SK-N-SH treated with all-trans-retinoic acid at 6 μM for 48 hours (cell line): Measurements from ENCODE around the gene TMEM132D.

Experiments used
- ATAC-seq: fragments of 200-7000 bp; cut with Tn5 transposase; 3 replicates; pipeline ENCODE4 v1.9.1; 2020; ENCODE audit warnings: mild to moderate bottlenecking, moderate library complexity
- ARNTL ChIP-seq: fragments of 450-650 bp; formaldehyde crosslinking; IDR thresholded peaks from 2 replicates; pipeline ENCODE4 v1.5.0; 2020; ENCODE audit warnings: low read depth, mild to moderate bottlenecking, moderate library complexity, borderline replicate concordance
- CSDC2 ChIP-seq: fragments of 250-450 bp; sonication (Bioruptor Pico); IDR thresholded peaks from 2 replicates; pipeline ENCODE4 v1.5.0; 2020; ENCODE audit warnings: mild to moderate bottlenecking, moderate library complexity
- ESRRG ChIP-seq: fragments of 250-450 bp; sonication (Bioruptor Pico); IDR thresholded peaks from 2 replicates; pipeline ENCODE4 v1.6.1; 2021; ENCODE audit warnings: mild to moderate bottlenecking
- GLIS3 ChIP-seq: fragments of 250-450 bp; sonication (Bioruptor Pico); IDR thresholded peaks from 2 replicates; pipeline ENCODE4 v1.5.0; 2020; ENCODE audit warnings: mild to moderate bottlenecking, moderate library complexity
- ISL1 ChIP-seq: fragments of 250-450 bp; sonication (Bioruptor Pico); IDR thresholded peaks from 2 replicates; pipeline ENCODE4 v2.1.2; 2022; ENCODE audit warnings: mild to moderate bottlenecking, moderate library complexity
- OSR1 ChIP-seq: fragments of 250-450 bp; sonication (Bioruptor Pico); IDR thresholded peaks from 2 replicates; pipeline ENCODE4 v1.8.0; 2022; ENCODE audit warnings: moderate library complexity, mild to moderate bottlenecking, inconsistent platforms
- PPARA ChIP-seq: fragments of 250-450 bp; sonication (Bioruptor Pico); IDR thresholded peaks from 2 replicates; pipeline ENCODE4 v1.5.0; 2020; ENCODE audit warnings: mild to moderate bottlenecking, borderline replicate concordance
- RARB ChIP-seq: fragments of 250-450 bp; sonication (Bioruptor Pico); IDR thresholded peaks from 2 replicates; pipeline ENCODE4 v1.8.0; 2021; ENCODE audit warnings: mild to moderate bottlenecking, moderate library complexity
- SNAI2 ChIP-seq: fragments of 250-450 bp; sonication (Bioruptor Pico); IDR thresholded peaks from 2 replicates; pipeline ENCODE4 v1.5.0; 2020; ENCODE audit warnings: mild to moderate bottlenecking, moderate library complexity
- TCF4 ChIP-seq: fragments of 250-450 bp; sonication (Bioruptor Pico); IDR thresholded peaks from 2 replicates; pipeline ENCODE4 v1.8.0; 2021; ENCODE audit warnings: mild to moderate bottlenecking, moderate library complexity, borderline replicate concordance
- TOX ChIP-seq: fragments of 250-450 bp; sonication (Bioruptor Pico); IDR thresholded peaks from 2 replicates; pipeline ENCODE4 v1.8.0; 2021; ENCODE audit warnings: mild to moderate bottlenecking, moderate library complexity, borderline replicate concordance
- ZFP3 ChIP-seq: fragments of 250-450 bp; sonication (Bioruptor Pico); IDR thresholded peaks from 2 replicates; pipeline ENCODE4 v1.5.0; 2020; ENCODE audit warnings: mild to moderate bottlenecking, moderate library complexity
- ZFP30 ChIP-seq: fragments of 450-650 bp; formaldehyde crosslinking; IDR thresholded peaks from 2 replicates; pipeline ENCODE4 v1.5.0; 2022; ENCODE audit warnings: mild to moderate bottlenecking, moderate library complexity
- ZNF70 ChIP-seq: fragments of 450-650 bp; formaldehyde crosslinking; IDR thresholded peaks from 2 replicates; pipeline ENCODE4 v1.5.0; 2020; ENCODE audit warnings: mild to moderate bottlenecking, moderate library complexity
- ZNF8 ChIP-seq: fragments of 450-650 bp; formaldehyde crosslinking; IDR thresholded peaks from 2 replicates; pipeline ENCODE4 v1.5.0; 2020; ENCODE audit warnings: mild to moderate bottlenecking, moderate library complexity
- TF ChIP-seq, protein P1 (sequence below): fragments of 250-450 bp; sonication (Bioruptor Pico); IDR thresholded peaks from 2 replicates; pipeline ENCODE4 v1.8.0; 2020; ENCODE audit warnings: mild to moderate bottlenecking, moderate library complexity, borderline replicate concordance
- TF ChIP-seq, protein P2 (sequence below): fragments of 250-450 bp; sonication (Bioruptor Pico); IDR thresholded peaks from 2 replicates; pipeline ENCODE4 v1.5.1; 2020; ENCODE audit warnings: low read depth, mild to moderate bottlenecking, moderate library complexity
- TF ChIP-seq, protein P3 (sequence below): fragments of 250-450 bp; sonication (Bioruptor Pico); IDR thresholded peaks from 2 replicates; pipeline ENCODE4 v1.8.0; 2021; ENCODE audit warnings: low read depth, mild to moderate bottlenecking, moderate library complexity, borderline replicate concordance
- TF ChIP-seq, protein P4 (sequence below): fragments of 250-450 bp; sonication (Bioruptor Pico); IDR thresholded peaks from 2 replicates; pipeline ENCODE4 v1.5.0; 2020; ENCODE audit warnings: mild to moderate bottlenecking, moderate library complexity

Gene TMEM132D

DNA sequence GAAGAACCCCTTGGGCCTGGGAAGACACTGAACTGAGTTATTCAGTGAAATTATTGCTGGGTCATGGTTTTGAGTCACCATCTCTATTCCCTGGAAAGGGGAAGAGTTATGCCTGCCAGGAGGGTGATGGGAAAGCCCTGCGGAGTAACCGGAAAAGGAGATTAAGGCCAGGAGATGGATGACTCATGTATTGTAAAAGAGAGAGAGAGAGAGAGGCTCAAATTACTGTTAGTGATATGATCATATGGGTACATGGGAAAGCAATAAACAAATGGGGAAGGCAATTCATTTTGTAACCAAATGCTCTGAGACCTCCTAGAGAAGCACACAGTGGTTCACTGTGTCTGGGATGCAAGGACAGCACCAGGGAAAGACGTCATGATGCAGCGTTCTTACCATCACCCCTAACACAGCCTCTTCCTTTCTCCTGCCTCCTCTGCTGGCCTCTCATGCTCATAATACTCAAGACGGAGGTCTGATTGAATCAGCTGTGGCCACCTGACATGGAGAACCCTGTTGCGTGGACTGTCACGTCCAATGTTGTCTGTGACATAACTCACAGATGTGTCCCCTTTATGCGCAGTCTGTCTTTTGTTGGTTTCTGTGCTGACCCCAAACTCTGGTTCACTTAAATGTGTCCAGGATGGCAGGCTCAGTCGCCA is 243.7 kb downstream of the TMEM132D start:
- TF ChIP-seq, protein P1, sequence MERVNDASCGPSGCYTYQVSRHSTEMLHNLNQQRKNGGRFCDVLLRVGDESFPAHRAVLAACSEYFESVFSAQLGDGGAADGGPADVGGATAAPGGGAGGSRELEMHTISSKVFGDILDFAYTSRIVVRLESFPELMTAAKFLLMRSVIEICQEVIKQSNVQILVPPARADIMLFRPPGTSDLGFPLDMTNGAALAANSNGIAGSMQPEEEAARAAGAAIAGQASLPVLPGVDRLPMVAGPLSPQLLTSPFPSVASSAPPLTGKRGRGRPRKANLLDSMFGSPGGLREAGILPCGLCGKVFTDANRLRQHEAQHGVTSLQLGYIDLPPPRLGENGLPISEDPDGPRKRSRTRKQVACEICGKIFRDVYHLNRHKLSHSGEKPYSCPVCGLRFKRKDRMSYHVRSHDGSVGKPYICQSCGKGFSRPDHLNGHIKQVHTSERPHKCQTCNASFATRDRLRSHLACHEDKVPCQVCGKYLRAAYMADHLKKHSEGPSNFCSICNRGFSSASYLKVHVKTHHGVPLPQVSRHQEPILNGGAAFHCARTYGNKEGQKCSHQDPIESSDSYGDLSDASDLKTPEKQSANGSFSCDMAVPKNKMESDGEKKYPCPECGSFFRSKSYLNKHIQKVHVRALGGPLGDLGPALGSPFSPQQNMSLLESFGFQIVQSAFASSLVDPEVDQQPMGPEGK (CRISPR knock-in tag) = no peak
- TF ChIP-seq ZNF70 = no peak
- TF ChIP-seq, protein P2, sequence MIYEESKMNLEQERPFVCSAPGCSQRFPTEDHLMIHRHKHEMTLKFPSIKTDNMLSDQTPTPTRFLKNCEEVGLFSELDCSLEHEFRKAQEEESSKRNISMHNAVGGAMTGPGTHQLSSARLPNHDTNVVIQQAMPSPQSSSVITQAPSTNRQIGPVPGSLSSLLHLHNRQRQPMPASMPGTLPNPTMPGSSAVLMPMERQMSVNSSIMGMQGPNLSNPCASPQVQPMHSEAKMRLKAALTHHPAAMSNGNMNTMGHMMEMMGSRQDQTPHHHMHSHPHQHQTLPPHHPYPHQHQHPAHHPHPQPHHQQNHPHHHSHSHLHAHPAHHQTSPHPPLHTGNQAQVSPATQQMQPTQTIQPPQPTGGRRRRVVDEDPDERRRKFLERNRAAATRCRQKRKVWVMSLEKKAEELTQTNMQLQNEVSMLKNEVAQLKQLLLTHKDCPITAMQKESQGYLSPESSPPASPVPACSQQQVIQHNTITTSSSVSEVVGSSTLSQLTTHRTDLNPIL (CRISPR knock-in tag) = no peak
- TF ChIP-seq, protein P3, sequence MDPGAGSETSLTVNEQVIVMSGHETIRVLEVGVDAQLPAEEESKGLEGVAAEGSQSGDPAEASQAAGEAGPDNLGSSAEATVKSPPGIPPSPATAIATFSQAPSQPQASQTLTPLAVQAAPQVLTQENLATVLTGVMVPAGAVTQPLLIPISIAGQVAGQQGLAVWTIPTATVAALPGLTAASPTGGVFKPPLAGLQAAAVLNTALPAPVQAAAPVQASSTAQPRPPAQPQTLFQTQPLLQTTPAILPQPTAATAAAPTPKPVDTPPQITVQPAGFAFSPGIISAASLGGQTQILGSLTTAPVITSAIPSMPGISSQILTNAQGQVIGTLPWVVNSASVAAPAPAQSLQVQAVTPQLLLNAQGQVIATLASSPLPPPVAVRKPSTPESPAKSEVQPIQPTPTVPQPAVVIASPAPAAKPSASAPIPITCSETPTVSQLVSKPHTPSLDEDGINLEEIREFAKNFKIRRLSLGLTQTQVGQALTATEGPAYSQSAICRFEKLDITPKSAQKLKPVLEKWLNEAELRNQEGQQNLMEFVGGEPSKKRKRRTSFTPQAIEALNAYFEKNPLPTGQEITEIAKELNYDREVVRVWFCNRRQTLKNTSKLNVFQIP = no peak
- no peak for TF ChIP-seq ISL1 (CRISPR knock-in tag)
- TF ChIP-seq ZFP3 (CRISPR knock-in tag) = no peak

DNA sequence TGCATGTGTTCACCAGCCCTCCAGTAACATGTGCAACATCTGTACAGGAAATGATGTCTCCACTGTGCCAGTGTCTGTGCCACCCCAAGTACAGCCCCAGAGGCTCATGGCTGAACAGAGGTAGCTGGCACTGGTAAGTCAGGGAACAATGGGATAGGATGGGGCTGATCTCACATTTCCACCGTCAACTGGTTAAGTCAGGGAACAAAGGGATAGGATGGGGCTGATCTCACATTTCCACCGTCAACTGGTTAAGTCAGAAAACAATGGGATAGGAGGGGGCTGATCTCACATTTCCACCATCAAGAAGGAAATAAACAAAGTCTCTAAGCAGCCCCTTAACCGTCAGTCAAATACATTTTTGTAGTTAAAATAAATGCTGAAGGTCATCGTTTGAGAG is 246.6 kb downstream of the TMEM132D start:
- no peak for TF ChIP-seq RARB
- TF ChIP-seq OSR1 (CRISPR knock-in tag) = no peak
- TF ChIP-seq, protein P3 = no peak
- TF ChIP-seq CSDC2 (CRISPR knock-in tag) = no peak
- no peak for ATAC-seq

More for the DNA sequence above, 243.7 kb downstream of the TMEM132D start:
- ATAC-seq = no peak

DNA sequence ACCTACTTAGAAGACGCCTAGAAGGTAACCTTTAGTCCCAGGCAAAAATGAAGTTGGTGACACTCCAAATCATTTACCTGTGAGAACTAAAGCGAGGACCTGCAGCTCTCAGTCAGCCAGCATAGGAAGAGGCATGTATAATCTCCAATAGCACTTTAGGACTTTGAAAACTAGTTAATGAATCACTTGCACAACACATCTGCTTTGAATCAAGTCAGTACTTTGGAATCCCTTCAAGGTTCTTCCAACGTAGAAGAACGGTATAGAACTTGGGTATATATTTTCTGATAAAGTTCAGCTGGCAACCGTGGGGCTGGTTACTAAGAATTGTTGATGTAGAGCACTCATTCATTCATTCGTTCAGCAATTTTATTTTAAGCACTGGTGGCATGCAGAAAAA is 251.9 kb downstream of the TMEM132D start:
- TF ChIP-seq, protein P4, sequence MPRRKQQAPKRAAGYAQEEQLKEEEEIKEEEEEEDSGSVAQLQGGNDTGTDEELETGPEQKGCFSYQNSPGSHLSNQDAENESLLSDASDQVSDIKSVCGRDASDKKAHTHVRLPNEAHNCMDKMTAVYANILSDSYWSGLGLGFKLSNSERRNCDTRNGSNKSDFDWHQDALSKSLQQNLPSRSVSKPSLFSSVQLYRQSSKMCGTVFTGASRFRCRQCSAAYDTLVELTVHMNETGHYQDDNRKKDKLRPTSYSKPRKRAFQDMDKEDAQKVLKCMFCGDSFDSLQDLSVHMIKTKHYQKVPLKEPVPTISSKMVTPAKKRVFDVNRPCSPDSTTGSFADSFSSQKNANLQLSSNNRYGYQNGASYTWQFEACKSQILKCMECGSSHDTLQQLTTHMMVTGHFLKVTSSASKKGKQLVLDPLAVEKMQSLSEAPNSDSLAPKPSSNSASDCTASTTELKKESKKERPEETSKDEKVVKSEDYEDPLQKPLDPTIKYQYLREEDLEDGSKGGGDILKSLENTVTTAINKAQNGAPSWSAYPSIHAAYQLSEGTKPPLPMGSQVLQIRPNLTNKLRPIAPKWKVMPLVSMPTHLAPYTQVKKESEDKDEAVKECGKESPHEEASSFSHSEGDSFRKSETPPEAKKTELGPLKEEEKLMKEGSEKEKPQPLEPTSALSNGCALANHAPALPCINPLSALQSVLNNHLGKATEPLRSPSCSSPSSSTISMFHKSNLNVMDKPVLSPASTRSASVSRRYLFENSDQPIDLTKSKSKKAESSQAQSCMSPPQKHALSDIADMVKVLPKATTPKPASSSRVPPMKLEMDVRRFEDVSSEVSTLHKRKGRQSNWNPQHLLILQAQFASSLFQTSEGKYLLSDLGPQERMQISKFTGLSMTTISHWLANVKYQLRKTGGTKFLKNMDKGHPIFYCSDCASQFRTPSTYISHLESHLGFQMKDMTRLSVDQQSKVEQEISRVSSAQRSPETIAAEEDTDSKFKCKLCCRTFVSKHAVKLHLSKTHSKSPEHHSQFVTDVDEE (CRISPR knock-in tag) = no peak
- TF ChIP-seq ESRRG (CRISPR knock-in tag) (no peak), TOX (CRISPR knock-in tag) (no peak), OSR1 (CRISPR knock-in tag) (no peak), SNAI2 (no peak), TCF4 (CRISPR knock-in tag) (no peak), ARNTL (CRISPR knock-in tag) (no peak), GLIS3 (no peak), ZFP30 (CRISPR knock-in tag) (no peak), ZNF70 (no peak), PPARA (CRISPR knock-in tag) (no peak)
- no peak for ATAC-seq

DNA sequence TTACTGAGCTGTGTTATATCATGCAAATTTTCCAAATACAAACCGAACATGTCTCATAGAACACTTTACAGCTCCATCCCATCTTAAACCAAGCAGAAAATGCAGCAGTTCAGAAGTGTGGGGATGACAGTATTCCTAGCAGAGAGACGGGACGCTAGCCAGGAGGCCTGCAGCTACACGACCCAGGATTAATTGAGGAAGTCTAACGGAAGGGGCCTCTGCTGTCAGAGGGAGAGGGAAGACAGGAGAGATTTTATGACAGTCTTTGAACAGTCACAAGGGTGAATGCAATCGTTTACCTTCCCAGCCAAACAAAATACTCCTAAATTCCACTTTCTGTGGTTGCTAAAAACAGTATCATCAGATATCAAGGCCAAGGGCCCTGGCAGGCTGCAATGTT is 261.9 kb downstream of the TMEM132D start:
- TF ChIP-seq ISL1 (CRISPR knock-in tag) (no peak), ZFP3 (CRISPR knock-in tag) (no peak), ZNF8 (CRISPR knock-in tag) (no peak), SNAI2 (no peak), ARNTL (CRISPR knock-in tag) (no peak), ESRRG (CRISPR knock-in tag) (no peak), ZNF70 (no peak)
- TF ChIP-seq, all 23 proteins: peak for 0
- ATAC-seq = no peak
